Neuronal stem cell (in vitro differentiated cells): ENCODE data around the gene VWF.
A peak's percentile ranks its signal among the peaks of the same experiment; 100 is the strongest.

Source experiments
- DNase-seq: peaks from one replicate; pipeline ENCODE4 v3.0.0-alpha.2; 2013; ENCODE audit warnings: low spot score
- H2AFZ ChIP-seq: one replicate; pipeline ENCODE4 v1.6.1; 2013; ENCODE audit warnings: mild to moderate bottlenecking, low read length, inconsistent platforms
- H2AK5ac ChIP-seq: 2 replicates; pipeline ENCODE4 v1.6.1; 2013; ENCODE audit warnings: low read depth, mild to moderate bottlenecking, inconsistent platforms, low read length, moderate library complexity, mixed read lengths
- H2BK120ac ChIP-seq: 2 replicates; pipeline ENCODE4 v1.6.1; 2013; ENCODE audit warnings: low read depth, mild to moderate bottlenecking, inconsistent platforms, low read length, moderate library complexity, mixed read lengths
- H2BK12ac ChIP-seq: one replicate; pipeline ENCODE4 v1.6.1; 2013; ENCODE audit warnings: low read length, inconsistent platforms
- H2BK15ac ChIP-seq: 2 replicates; pipeline ENCODE4 v1.6.1; 2013; ENCODE audit warnings: mild to moderate bottlenecking, low read length, inconsistent platforms, mixed read lengths
- H2BK5ac ChIP-seq: one replicate; pipeline ENCODE4 v1.6.1; 2013; ENCODE audit warnings: inconsistent platforms, mild to moderate bottlenecking, low read length, moderate library complexity
- H3K14ac ChIP-seq: one replicate; pipeline ENCODE4 v1.6.1; 2013; ENCODE audit warnings: low read length, inconsistent platforms
- H3K18ac ChIP-seq: 2 replicates; pipeline ENCODE4 v1.6.1; 2013; ENCODE audit warnings: low read length, inconsistent platforms
- H3K23ac ChIP-seq: 2 replicates; pipeline ENCODE4 v1.6.1; 2013; ENCODE audit warnings: low read depth, mild to moderate bottlenecking, mixed read lengths, low read length, inconsistent platforms; ENCODE audit not compliant: poor library complexity
- H3K27ac ChIP-seq: replicated peaks from 3 replicates; pipeline ENCODE4 v1.5.1; 2013; ENCODE audit warnings: low read length, inconsistent platforms
- H3K27me3 ChIP-seq, 3 experiments: 2 replicates each; pipeline ENCODE4 v1.6.1; 2013; ENCODE audit warnings: low read length in 3 of 3, mild to moderate bottlenecking in 2 of 3, inconsistent platforms in 1 of 3, low read depth in 1 of 3, mixed read lengths in 1 of 3, moderate library complexity in 1 of 3; ENCODE audit not compliant: control insufficient read depth in 3 of 3, insufficient read depth in 3 of 3
- H3K36me3 ChIP-seq, 2 donors: replicated peaks in 1 of 2; 2 replicates each; pipeline ENCODE4 v1.6.1; 2013; ENCODE audit warnings: low read length in 2 of 2; ENCODE audit not compliant: control insufficient read depth in 2 of 2, insufficient read depth in 2 of 2
- H3K4ac ChIP-seq: 2 replicates; pipeline ENCODE4 v1.6.1; 2013; ENCODE audit warnings: inconsistent platforms, mild to moderate bottlenecking, low read length, moderate library complexity
- H3K4me1 ChIP-seq, 2 donors: 1 replicate in 1 of 2; 2 replicates in 1 of 2; pipeline ENCODE4 v1.6.1; 2013; ENCODE audit warnings: low read length in 2 of 2, low read depth in 1 of 2; ENCODE audit not compliant: control insufficient read depth in 2 of 2, insufficient read depth in 1 of 2
- H3K4me2 ChIP-seq: one replicate; pipeline ENCODE4 v1.6.1; 2013; ENCODE audit warnings: mild to moderate bottlenecking, low read length, inconsistent platforms; ENCODE audit not compliant: insufficient read depth, poor library complexity, severe bottlenecking
- H3K4me3 ChIP-seq, 2 donors: 2 replicates each; pipeline ENCODE4 v1.5.1; 2013; ENCODE audit warnings: low read length in 2 of 2, mild to moderate bottlenecking in 2 of 2, inconsistent platforms in 1 of 2, moderate library complexity in 1 of 2
- H3K79me1 ChIP-seq: one replicate; pipeline ENCODE4 v1.6.1; 2013; ENCODE audit warnings: low read depth, mild to moderate bottlenecking, inconsistent platforms, low read length, moderate library complexity
- H3K9ac ChIP-seq: one replicate; pipeline ENCODE4 v1.6.1; 2013; ENCODE audit warnings: mild to moderate bottlenecking, low read depth, low read length, inconsistent platforms; ENCODE audit not compliant: poor library complexity
- H3K9me3 ChIP-seq, 2 donors: replicated peaks in 1 of 2; 2 replicates each; pipeline versions ENCODE3 to v1.6.1; 2013; ENCODE audit warnings: low read length in 2 of 2, mild to moderate bottlenecking in 2 of 2, inconsistent platforms in 1 of 2, low read depth in 1 of 2, mixed read lengths in 1 of 2, moderate library complexity in 1 of 2; ENCODE audit not compliant: control insufficient read depth in 2 of 2, insufficient read depth in 1 of 2
- H4K8ac ChIP-seq: one replicate; pipeline ENCODE4 v1.6.1; 2013; ENCODE audit warnings: low read depth, mild to moderate bottlenecking, inconsistent platforms, low read length, moderate library complexity
- H4K91ac ChIP-seq: one replicate; pipeline ENCODE4 v1.6.1; 2013; ENCODE audit warnings: low read length, low read depth, mild to moderate bottlenecking, inconsistent platforms; ENCODE audit not compliant: poor library complexity
- WGBS, 2 donors: extraction: QIAGEN DNeasy Blood & Tissue Kit; methylation state at CpG; one replicate each; pipeline ENCODE4 v1.1.7; 2013; ENCODE audit warnings: missing lambda C conversion rate in 2 of 2, mixed read lengths in 1 of 2; ENCODE audit not compliant: insufficient read length in 2 of 2, insufficient replicate concordance in 1 of 2; ENCODE audit errors: extremely low coverage in 2 of 2; 5-methylcytosine and 5-hydroxymethylcytosine counted together

The VWF gene

DNA sequence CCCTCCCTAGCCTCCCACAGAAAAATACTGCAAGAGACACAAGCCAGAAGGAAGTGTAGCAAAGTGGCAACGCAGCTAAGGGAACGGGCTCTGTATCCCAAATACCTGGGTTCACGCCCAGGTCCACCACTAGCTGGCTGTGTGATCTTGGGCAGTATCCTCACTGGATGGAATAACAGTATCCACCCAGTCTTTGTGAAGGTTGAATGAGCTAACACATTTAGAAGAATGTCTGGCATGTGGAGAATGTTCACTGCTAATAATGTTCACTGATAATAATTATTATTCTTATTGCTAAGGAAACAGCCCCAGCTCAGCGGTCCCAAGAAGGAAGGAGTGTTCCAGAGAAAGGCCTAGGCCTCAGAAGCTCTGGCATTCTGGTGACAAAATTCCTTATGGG, 70.9 kb downstream of the VWF start:
- no peak overlapping the region for H3K14ac ChIP-seq
- no peak overlapping the region for H4K91ac ChIP-seq
- H3K4ac ChIP-seq: no peak overlapping the region
- H2BK12ac ChIP-seq: no peak overlapping the region
- no peak overlapping the region for H2BK15ac ChIP-seq
- H3K27ac ChIP-seq: no peak overlapping the region
- peaks cover 0 to 9% (median 0%) of the 10 kb centered on the region in 3 experiments for H3K27me3 ChIP-seq
- no peaks in the 10 kb centered on the region for H3K79me1 ChIP-seq
- no CpG with 5 or more reads among the region's 4 CpGs for WGBS, 2 donors
- no peak overlapping the region for H2AFZ ChIP-seq
- H2BK5ac ChIP-seq: no peak overlapping the region
- peaks cover 0 to 14% of the 10 kb centered on the region in 2 donors for H3K9me3 ChIP-seq
- peaks cover 5 to 7% of the 10 kb centered on the region in 2 donors for H3K4me1 ChIP-seq
- no peak overlapping the region for H3K4me3 ChIP-seq
- H3K36me3 ChIP-seq: peaks cover 0 to 1% of the 10 kb centered on the region in 2 donors
- no peak overlapping the region for H3K9ac ChIP-seq
- H2BK120ac ChIP-seq: no peak overlapping the region
- H3K18ac ChIP-seq: no peak overlapping the region
- H3K4me2 ChIP-seq: no peak overlapping the region
- H4K8ac ChIP-seq: no peak overlapping the region
- DNase-seq: no peak
- H3K23ac ChIP-seq: no peak overlapping the region
- no peak overlapping the region for H2AK5ac ChIP-seq

DNA sequence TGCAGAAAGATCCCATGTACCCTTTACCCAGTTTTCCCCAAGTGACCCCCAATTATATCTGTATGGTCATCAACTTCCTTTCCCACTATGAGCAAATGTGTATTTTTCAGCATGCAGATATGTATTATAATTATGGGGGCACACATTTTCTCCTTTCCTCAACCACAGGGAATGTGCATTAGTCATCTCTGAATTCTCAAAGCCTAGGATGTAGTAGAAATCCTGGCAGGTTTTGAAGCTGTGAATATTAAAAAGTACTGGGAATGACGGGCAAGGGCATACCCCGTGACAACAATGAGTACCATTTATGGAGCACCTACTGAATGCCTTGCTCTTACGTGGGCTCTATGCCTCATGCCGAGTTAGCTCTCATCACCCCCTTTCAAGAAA, 71.5 kb downstream of the VWF start:
- Histone ChIP-seq H3K36me3 (peaks cover 0 to 1% of the 10 kb centered on the region in 2 donors), H2AK5ac (no peak overlapping the region)

DNA sequence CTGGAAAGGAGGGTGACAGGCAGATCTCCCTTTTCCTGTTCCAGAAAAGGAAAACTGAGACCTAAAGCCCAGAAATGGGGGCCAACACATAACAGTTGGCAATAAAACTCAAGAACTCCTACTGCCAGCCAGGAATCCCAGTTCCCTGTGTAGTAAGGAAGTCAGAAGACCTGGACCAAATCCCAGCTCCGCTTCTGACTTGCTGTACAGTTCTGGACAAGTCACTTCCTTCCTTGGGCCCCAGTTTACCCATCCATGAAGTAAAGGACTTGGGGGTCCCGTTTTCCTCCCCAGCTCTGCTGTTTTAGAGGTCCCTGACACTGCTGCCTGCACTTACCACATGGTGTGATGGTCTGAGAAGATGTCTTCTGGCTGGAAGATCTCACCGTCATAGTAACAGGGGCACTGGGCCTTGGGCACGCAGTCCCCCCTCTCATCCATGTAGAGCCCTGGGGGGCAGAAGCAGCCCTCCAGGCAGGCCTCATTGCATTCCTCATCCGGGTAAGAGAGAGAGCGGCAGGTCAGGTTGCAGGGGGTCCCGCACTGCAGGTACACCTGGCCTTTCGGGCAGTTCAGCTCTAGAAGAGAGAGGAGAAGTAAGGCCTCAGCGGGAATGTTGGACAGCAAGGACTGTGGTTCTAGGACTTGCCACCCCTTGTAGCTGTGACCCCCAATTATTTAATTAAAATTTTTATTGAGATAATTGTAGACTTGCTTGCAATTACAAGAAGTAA, 72.1 kb downstream of the VWF start:
- no peak overlapping the region for H4K91ac ChIP-seq
- H2BK15ac ChIP-seq: peak overlapping the region; percentile 63
- H2BK5ac ChIP-seq: no peak overlapping the region
- no peak overlapping the region for H2AFZ ChIP-seq
- H3K9ac ChIP-seq: no peak overlapping the region
- no peak overlapping the region for H3K4me3 ChIP-seq
- H3K23ac ChIP-seq: no peak overlapping the region
- no peak overlapping the region for H3K14ac ChIP-seq
- no peaks in the 10 kb centered on the region for H3K79me1 ChIP-seq
- no peak overlapping the region for H3K4ac ChIP-seq
- H2BK120ac ChIP-seq: no peak overlapping the region
- peaks cover 0 to 1% of the 10 kb centered on the region in 2 donors for H3K36me3 ChIP-seq
- H3K4me2 ChIP-seq: no peak overlapping the region
- H4K8ac ChIP-seq: no peak overlapping the region
- peak overlapping the region; percentile 54 for H3K18ac ChIP-seq
- H3K27ac ChIP-seq: no peak overlapping the region
- no peak for DNase-seq
- peaks cover 5% of the 10 kb centered on the region in 2 donors for H3K4me1 ChIP-seq
- H2AK5ac ChIP-seq: peak overlapping the region; percentile 64
- no CpG with 5 or more reads among the region's 9 CpGs for WGBS, 2 donors
- H3K27me3 ChIP-seq: peaks cover 0 to 9% (median 0%) of the 10 kb centered on the region in 3 experiments
- H2BK12ac ChIP-seq: peak overlapping the region; percentile 66
- H3K9me3 ChIP-seq: peaks cover 0 to 14% of the 10 kb centered on the region in 2 donors

More for the DNA sequence above, 71.5 kb downstream of the VWF start:
- Histone ChIP-seq H2AFZ (no peak overlapping the region), H3K27ac (no peak overlapping the region), H2BK120ac (no peak overlapping the region), H3K14ac (no peak overlapping the region), H3K18ac (no peak overlapping the region), H3K4ac (no peak overlapping the region), H4K8ac (no peak overlapping the region), H3K4me3 (no peak overlapping the region), H4K91ac (no peak overlapping the region), H3K9me3 (peaks cover 0 to 14% of the 10 kb centered on the region in 2 donors), H3K27me3 (peaks cover 0 to 9% (median 0%) of the 10 kb centered on the region in 3 experiments), H2BK15ac (no peak overlapping the region), H2BK12ac (no peak overlapping the region), H3K4me2 (no peak overlapping the region), H2BK5ac (no peak overlapping the region), H3K79me1 (no peaks in the 10 kb centered on the region), H3K9ac (no peak overlapping the region), H3K23ac (no peak overlapping the region), H3K4me1 (peaks cover 5% of the 10 kb centered on the region in 2 donors)
- DNase-seq: no peak
- WGBS, 2 donors: no CpG with 5 or more reads among the region's 4 CpGs

DNA sequence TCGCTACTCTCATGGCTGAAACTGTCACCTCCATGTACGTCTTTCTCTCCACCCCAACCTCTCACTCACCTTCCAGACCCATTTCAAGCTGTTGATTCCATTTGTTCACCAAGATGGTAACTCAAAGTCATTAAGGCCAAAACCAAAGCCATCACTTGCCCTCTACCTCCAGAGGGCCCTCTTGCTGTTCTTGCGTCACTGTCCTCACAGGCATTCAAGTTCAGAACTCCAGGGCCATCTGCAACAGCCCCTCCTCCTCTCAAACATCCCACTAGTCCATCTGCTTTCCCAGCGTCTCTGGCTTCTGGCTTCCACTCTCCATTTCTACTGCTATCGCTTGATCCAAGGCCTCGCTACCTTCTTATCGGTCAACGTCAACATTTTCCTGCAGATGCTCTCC, 74.5 kb downstream of the VWF start:
- H3K23ac ChIP-seq: no peak overlapping the region
- H2BK15ac ChIP-seq: no peak overlapping the region
- H2BK5ac ChIP-seq: no peak overlapping the region
- no peak overlapping the region for H4K8ac ChIP-seq
- WGBS, 2 donors: no CpG with 5 or more reads among the region's 8 CpGs
- peaks cover 0 to 5% of the 10 kb centered on the region in 2 donors for H3K4me1 ChIP-seq
- no peak overlapping the region for H3K27ac ChIP-seq
- no peak overlapping the region for H3K4me2 ChIP-seq
- no peak overlapping the region for H3K9ac ChIP-seq
- no peak overlapping the region for H2BK12ac ChIP-seq
- no peak for DNase-seq
- no peak overlapping the region for H4K91ac ChIP-seq
- H2BK120ac ChIP-seq: no peak overlapping the region
- H2AFZ ChIP-seq: no peak overlapping the region
- H3K36me3 ChIP-seq: peaks cover 0 to 1% of the 10 kb centered on the region in 2 donors
- no peak overlapping the region for H3K4me3 ChIP-seq
- H3K4ac ChIP-seq: no peak overlapping the region
- no peak overlapping the region for H3K14ac ChIP-seq
- H3K79me1 ChIP-seq: no peaks in the 10 kb centered on the region
- H3K9me3 ChIP-seq: peaks cover 0 to 14% of the 10 kb centered on the region in 2 donors
- no peak overlapping the region for H2AK5ac ChIP-seq
- no peaks in the 10 kb centered on the region for H3K27me3 ChIP-seq
- H3K18ac ChIP-seq: no peak overlapping the region
